Middle frontal gyrus (tissue), 1 donor: Measurements from ENCODE around the gene GLCCI1.
"Not testable (repeated sequence)": the region's sequence is repeated elsewhere in the genome, so short reads cannot be mapped to it uniquely, and the experiment has no call there.

Source experiments
- DNase-seq: peaks from one replicate; pipeline ENCODE4 v3.0.0-alpha.2; 2015; ENCODE audit warnings: low spot score; ENCODE audit errors: extremely low spot score

GLCCI1 gene

DNA sequence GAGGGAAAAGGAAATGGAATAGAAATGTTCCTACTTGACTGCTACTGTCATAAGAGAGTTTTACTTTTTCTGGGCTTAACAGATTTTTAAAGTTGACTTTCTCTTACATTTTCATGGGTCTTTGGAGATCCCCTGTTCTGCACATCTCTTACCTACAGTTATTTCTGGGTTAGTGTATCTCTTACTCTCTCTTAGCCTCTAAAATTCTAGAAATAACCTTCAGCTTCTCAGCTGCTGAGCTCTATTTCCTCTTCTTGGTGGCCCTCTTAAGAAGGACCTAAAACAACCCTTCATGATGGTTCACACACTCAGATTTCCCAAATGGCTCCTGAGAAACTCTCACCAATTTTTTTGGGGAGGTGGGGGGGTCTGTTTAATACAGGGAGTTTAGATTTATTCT lies 79.5 kb downstream of the GLCCI1 start:
- DNase-seq = not testable (repeated sequence)

DNA sequence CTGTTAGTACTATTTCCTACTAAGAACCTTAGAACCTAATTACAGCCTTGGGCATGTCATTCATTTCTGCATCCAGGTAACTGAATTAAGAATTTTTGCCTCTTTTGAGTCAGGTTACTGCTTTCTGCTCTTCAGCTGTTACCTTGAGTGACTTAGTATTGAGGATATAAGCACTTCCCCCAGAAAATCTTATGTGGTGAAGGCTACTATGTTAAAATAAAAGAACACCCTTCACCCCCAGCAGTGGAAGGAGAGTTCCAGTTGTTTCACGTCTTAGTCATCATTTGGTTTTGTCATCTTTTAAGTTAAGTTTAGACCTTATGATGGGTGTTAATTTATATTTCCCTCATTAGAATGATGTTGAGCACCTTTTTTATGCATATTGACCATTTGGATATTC lies 82.8 kb downstream of the GLCCI1 start:
- DNase-seq = no peak

DNA sequence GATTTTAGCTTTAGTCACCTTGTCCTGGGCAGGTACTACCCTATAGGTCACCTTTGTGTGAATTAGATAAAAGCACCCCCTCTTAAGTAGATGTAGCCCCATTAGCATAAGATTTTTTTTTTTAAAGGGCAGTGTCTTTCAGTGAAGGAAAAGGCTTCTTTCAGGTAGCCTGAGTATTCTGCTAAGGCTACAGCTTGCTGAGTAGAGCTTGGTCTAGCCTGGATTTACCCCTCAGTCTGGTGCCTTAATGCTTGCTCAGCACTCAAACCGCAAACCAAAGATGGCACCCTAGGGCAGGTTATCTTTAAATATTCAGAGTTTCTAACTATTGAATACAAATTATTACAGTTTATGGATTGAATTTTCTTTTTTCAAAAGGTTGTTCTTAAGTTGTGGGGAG lies 83.4 kb downstream of the GLCCI1 start:
- no peak for DNase-seq

DNA sequence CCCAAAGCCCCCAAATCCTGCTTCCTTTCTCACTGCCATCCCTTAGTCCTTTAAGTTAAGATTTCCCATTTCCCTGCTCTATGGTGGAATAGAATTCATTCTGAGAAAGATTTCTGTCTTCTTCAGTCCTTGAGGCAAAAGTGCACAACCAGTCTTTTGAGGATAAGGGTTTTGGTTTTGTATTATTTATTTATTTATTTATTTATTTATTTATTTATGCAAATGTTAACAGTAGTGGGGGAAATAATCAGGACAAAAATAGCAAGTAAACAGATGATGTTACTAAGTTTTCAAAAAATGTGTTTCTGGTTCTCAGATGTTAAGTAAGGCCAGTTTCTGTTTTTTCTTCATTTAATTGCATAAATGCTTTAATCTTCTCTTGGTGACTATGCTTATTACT lies 84.2 kb downstream of the GLCCI1 start:
- DNase-seq = no peak

DNA sequence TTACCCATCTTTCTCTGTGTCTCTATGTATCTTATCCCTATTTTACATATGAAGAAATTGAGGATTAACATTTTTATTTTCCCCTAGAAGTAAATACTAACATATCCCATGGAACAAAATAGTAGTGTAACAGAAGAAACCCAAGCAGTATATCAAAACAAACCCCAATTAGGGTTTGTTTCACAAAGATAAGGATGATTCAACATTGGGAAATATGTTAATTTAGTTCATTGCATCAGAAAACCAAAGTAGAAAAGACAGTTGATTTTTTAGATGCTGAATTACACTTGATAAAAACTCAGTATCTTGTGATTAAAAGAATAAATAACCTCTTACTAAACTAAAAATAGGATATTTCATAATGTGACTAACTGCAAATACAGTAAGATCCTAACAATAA lies 87.8 kb downstream of the GLCCI1 start:
- DNase-seq = no peak

DNA sequence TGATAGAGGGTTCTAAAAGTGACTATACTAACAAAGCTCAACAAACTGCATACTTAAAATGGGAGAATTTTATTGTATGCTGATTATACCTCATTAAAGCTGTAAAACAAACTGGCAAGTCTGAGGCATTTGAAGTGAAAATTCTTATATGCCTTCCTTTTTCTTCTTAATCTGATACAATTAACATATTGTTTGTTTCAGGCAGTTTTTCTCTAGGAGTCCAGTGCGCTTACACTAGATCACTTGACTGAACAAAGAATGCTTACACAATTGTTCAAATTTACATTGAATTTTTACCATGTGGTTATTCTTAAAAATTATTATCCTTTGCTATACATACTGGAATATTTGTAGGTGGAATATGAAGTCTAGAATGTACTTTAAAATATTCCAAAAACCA lies 89.0 kb downstream of the GLCCI1 start:
- DNase-seq = no peak

DNA sequence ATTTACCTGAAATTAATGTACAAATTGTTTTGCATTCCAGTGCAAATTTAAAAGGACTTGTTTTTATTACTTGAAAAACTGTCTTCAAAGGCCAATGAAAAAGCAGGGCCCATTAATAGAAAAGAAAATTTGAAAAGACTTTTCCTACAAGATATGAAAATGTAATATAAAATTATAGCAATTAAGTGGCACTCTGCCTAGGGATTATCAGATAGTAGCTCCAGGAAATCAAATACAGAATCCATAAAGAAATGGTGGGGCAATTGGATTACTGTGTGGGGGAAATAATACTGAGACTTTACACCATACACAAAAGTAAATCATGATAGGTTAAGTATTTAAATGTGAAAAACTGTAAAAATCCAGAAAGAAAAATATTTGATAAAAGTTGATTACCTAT lies 89.7 kb downstream of the GLCCI1 start:
- no peak for DNase-seq

DNA sequence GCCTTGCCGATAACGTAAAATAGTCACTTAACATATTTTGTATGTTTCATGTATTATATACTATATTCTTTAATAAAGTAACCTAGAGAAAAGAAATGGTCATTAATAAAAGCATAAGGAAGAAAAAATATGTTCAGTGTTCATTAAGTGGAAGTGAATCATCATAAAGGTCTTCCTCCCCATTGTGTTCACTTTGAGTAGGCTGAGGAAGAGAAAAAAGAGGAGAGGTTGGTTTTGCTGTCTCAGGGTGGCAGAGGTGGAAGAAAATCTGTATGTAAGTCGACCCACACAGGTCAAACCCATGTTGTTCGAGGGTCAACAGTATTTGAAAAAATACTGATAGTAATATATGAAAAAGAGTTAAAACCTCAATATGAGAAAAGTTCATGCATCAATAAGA lies 90.3 kb downstream of the GLCCI1 start:
- no peak for DNase-seq

DNA sequence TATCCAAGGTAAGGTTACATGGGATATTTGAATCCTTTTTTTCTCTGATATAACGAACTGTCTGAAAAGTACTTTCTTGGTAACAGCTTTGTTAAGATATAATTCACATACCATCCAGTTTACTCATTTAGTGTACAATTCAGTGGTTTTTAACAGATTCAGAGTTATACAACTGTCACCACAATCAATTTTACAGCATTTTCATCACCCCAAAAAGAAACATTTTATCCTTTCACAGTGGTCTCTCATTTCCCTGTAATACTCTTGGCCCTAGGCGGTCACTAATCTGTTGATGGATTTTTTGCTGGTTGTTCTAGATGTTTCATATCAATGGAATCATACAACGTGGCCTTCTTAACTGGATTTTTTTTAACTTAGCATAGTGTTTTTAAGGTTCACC lies 91.6 kb downstream of the GLCCI1 start:
- DNase-seq = no peak

DNA sequence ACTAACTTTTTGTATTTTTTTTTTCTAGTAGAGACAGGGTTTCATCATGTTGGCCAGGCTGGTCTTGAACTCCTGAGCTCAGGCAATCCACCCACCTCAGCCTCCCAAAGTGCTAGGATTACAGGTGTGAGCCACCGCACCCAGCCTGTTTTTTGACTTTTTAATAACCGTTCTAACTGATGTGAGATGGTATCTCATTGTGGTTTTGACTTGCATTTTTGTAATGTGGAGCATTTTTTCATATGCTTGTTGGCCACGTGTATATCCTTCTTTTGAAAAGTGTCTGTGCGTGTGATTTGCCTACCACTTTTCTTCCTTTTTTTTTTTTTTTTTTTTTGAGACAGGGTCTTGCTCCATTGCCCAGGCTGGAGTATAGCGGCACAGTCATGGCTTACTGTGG lies 94.7 kb downstream of the GLCCI1 start:
- not testable (repeated sequence) for DNase-seq

DNA sequence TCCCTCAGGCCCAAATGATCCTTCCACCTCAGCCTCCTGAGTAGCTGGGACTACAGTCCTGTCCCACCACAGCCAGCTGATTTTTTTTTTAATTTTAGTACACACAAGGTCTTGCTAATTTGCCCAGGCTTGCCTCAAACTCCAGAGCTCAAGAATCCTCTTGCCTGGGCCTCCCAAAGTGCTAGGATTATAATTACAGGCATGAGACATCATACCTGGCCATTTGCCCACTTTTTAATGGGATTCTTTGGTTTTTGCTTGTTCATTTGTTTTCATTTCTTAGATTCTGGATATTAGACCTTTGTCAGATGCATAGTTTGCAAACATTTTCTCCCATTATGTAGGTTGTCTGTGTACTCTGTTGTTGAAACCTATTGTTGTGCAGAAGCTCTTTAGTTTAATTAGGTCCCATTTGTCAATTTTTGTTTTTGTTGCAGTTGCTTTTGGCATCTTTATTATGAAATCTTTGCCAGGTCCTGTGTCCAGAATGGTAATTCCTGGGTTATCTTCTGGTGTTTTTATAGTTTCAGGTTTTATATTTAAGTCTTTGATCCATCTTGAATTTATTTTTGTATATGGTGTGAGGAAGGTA lies 95.2 kb downstream of the GLCCI1 start:
- no peak for DNase-seq

DNA sequence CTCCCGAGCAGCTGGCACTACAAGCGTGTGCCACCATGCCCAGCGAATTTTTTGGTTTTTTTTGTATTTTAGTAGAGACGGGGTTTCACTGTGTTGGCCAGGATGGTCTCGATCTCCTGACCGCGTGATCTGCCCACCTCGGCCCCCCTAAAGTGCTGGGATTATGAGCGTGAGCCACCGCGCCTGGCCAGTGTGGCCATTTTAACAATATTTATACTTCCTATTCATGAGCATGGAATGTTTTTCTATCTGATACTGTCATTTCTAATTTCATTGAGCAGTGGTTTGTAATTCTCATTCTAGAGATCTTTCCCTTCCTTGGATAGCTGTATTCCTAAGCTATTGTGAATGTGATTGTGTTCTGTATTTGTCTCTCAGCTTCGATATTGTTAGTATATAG lies 96.2 kb downstream of the GLCCI1 start:
- no peak for DNase-seq

DNA sequence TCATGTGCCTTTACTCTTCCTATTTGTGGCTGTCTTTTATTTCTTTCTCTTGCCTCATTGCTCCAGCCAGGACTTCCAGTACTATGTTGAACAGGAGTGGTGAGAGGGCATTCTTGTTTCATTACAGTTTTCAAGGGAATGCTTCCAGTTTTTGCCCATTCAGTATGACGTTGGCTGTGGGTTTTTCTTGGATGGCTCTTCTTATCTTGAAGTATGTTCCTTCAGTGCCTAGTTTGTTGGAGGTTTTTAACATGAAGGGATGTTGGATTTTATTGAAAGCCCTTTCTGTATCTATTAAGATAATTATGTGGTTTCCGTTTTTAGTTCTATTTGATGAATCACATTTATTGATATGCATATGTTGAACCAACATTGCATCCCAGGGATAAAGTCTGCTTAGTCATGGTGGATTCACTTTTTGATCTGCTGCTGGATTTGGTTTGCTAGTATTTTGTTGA lies 96.8 kb downstream of the GLCCI1 start:
- DNase-seq = no peak

DNA sequence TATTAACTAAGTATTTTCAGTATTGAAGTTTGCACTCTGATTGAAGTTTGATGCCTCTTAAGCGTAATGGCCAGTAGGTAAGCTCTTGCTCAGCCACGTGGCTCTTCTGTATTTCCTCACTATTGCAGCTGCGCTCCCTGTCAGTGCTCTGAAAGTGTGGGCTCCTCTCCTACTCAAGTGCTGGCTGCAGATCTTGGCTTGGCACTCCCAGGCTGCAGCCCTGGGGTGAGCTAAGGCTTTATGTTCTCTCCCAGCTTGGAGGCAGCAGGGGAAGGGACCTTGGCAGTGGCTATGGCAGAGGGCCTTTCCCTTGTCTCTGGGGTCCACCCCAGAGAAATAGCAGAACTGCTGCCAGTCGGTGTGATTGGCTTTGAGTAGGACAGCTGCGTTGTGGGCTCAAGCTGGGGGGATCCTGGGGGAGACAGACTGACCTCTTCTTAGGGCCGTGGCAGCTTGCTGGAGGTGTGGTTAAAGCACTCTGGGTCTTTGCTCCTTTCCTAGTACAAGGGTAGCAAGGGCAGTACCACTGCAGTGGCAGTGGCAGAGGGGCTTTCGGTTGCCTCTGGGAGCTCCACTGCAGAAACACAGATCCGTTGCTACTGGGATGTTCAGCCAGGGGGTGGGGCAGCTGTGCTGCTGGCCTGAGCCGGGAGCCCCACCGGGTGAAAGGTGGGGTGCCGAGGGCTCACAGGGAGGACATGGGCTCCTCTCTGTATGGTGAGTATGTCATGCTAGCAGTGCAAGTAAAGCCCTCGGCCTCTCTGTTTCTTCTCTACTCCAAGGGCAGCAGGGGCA lies 100.5 kb downstream of the GLCCI1 start:
- DNase-seq = no peak

DNA sequence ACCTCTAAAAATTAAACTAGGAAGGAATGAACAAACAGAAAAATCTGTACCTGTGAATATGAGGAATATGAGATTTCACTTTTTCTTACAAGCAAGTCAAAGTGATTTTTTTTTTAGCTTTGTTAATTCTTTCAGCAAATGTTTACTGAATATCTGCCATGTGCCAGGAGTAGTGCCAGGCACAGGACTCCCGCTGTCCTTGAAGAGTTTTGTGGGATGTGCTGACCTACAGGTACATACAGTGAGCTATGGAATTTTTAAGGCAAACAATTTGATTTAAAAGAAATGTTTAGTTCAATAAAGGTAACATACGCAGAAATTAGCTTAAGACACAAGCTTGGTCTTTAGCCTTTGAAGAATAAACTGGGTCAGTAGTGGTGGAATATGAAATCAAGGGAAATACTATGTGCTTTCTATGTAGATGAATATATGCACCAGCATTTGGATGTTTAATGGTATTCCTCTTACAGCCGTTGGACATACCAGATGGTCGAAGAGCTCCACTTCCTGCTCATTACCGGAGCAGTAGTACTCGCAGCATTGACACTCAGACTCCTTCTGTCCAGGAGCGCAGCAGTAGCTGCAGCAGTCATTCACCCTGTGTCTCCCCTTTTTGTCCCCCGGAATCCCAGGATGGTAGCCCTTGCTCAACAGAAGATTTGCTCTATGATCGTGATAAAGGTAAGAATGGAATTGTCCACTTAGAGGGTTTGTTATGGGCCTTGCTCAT lies 102.0 kb downstream of the GLCCI1 start:
- DNase-seq = no peak

DNA sequence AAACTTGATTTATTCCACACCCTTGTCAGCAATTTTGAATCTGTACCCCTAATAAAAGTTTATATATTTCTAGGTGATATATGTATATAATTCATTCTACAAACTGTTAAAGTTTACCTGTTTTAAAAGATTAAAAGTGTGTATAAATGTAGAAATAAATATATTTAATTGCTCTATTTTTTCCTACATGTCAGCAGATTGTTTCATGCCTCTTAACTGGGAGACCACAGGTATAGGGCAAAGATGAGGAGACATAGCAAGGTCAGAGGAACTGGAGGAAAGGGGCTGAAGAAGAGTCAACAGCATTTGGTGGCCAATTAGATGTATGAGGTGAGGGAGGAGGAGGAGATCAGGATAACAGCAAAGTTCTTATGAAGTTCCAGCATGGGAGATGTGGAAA lies 109.8 kb downstream of the GLCCI1 start:
- no peak for DNase-seq

DNA sequence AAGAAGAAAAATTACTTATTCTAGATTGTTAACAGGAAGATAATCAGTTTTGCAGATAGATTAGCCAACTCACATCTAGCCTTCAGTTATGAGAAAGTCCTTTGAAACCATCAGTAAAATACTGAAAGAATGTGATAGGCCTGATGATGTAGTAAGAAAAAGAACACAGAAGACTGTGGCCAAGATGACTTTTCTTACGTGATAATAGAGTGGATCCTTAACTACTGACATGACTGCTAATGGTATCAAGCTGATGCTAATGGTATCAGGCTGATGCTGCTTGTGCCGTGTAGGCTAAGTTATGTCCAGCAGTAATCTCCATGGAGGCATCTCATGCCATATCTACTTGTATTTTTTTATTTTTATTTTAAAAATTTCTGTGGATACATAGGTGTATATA lies 114.2 kb downstream of the GLCCI1 start:
- DNase-seq = no peak

DNA sequence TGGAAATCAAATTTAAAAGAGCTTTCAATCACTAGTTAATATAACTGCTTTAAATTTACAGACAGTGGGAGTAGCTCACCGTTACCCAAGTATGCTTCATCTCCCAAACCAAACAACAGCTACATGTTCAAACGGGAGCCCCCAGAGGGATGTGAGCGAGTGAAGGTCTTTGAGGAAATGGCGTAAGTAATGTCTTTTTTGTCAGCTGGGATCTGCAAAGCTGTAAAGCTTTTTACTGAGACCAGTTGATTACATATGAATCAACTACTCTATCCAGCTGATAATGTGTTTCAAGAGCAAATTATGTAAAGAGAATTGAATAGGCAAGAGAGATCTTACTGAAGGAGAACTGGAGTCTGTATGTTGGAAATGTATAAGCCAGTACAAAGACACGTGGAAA lies 116.2 kb downstream of the GLCCI1 start:
- DNase-seq = no peak

DNA sequence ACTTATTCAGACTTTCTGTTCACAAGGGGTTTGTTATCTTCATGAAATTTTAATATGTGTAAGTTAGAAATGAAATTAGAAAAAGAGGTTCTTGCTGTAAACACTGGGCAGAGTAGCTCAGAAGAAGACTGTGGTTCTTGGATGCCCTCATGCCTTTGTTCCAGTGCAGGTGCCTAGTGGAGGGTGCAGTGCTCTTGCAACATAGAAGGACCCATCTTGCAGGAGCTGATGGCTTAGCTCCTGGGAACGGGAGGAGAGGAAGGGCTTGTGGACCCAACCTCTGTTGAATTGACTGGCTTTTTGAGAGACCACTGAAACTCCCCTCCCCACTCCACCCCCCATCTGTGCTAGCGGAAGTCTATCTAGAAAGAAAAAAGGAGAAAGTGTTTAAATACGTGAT lies 116.8 kb downstream of the GLCCI1 start:
- DNase-seq = no peak

DNA sequence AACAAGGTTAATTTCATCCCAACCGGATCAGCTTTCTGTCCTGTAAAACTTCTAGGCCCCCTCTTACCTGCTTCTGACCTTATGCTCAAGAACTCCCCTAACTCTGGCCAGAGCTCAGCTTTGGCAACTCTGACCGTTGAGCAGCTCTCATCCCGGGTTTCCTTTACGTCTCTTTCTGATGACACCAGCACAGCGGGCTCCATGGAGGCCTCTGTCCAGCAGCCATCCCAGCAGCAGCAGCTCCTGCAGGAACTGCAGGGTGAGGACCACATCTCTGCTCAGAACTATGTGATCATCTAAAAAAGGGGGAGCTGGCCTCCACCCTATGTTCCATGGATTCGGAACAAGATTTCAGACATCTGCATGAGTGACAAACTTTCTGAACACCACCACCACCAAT lies 117.6 kb downstream of the GLCCI1 start:
- no peak for DNase-seq

DNA sequence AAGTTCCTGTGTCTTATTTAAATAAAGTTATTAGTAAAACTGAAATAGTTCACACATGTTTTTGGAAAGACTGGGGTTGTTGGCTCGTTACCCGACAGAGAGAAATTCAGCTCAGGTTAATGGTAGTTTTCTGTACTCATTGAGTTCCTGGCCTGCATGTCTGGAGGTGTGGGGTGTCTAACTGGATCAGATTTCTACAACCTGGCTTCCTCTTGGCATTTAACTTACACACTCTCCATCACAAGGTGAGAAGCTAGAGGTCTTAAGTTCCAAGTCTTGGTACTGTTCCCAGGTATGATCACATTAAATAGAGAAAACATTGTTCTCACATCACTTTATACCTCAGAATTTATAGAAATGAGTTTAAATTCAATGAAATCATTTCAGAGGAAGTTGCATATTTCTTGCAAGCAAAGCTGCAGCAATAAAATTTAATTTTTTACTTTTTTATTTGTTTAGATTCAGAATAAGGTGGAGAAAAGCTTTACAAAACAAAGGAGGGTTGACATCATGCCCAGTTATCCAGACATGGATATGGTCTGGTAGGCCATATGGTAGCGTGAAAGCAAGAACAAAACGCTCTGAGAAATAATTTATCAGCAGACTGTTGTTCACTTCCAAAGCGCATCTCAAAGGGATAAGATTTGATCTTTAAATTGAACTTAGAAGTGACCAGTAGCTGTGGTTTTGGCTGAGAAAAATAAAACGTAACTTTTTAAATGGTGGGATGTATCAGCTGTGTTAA lies 120.6 kb downstream of the GLCCI1 start:
- DNase-seq = no peak

DNA sequence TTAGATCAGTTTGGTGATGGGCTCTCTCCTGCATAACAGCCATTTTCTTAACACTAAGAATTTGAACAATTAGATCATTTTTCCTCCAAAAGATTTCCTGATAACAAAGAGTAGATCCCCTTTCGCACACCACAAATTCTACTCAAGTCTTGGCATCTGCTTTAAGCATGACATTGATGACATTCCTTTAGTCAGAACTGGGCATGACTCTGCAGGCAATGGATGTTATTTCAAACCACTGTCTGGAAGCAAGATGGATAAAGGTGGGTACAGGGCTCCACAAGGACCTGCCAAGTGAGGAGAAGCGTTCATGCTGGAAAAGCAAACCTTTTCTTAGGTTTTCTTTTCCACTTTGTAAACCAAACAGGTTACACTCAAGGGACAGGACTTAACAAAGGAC lies 123.5 kb downstream of the GLCCI1 start:
- no peak for DNase-seq
